ENCODE results near the gene TTC3.

Gene TTC3

GRCh38 chr21:37220433-37220980 is 147.5 kb downstream of the TTC3 start:
- TF ChIP-seq ZBTB1 (tag by site-specific recombination; IDR thresholded peaks at IDR 0.05) (no peak), ZNF423 (tag by site-specific recombination; IDR thresholded peaks at IDR 0.05) (no peak), ZNF830 (tag by site-specific recombination; IDR thresholded peaks at IDR 0.05; ENCODE audit: low read depth) (no peak), ZNF501 (tag by site-specific recombination; IDR thresholded peaks at IDR 0.05) (no peak), OSR2 (tag by site-specific recombination; IDR thresholded peaks at IDR 0.05) (no peak), ZNF549 (tag by site-specific recombination; IDR thresholded peaks at IDR 0.05) (no peak), PRDM4 (tag by site-specific recombination; IDR thresholded peaks at IDR 0.05) (no peak), YY2 (tag by site-specific recombination; IDR thresholded peaks at IDR 0.05) (no peak), KLF7 (tag by site-specific recombination; IDR thresholded peaks at IDR 0.05; ENCODE audit: borderline replicate concordance) (no peak), ZNF654 (tag by site-specific recombination; IDR thresholded peaks at IDR 0.05; ENCODE audit: low read depth) (no peak), ZNF664 (tag by site-specific recombination; IDR thresholded peaks at IDR 0.05) (no peak), ZIC2 (tag by site-specific recombination; IDR thresholded peaks at IDR 0.05) (no peak), ZNF530 (tag by site-specific recombination; IDR thresholded peaks at IDR 0.05; ENCODE audit: low read depth) (no peak), ZNF155 (tag by site-specific recombination; IDR thresholded peaks at IDR 0.05) (no peak), ZNF133 (tag by site-specific recombination; IDR thresholded peaks at IDR 0.05) (no peak)
- TF ChIP-seq, protein P1, sequence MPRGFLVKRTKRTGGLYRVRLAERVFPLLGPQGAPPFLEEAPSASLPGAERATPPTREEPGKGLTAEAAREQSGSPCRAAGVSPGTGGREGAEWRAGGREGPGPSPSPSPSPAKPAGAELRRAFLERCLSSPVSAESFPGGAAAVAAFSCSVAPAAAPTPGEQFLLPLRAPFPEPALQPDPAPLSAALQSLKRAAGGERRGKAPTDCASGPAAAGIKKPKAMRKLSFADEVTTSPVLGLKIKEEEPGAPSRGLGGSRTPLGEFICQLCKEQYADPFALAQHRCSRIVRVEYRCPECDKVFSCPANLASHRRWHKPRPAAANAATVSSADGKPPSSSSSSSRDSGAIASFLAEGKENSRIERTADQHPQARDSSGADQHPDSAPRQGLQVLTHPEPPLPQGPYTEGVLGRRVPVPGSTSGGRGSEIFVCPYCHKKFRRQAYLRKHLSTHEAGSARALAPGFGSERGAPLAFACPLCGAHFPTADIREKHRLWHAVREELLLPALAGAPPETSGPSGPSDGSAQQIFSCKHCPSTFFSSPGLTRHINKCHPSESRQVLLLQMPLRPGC (tag by site-specific recombination; IDR thresholded peaks at IDR 0.05), result no peak
- TF ChIP-seq, protein P2, sequence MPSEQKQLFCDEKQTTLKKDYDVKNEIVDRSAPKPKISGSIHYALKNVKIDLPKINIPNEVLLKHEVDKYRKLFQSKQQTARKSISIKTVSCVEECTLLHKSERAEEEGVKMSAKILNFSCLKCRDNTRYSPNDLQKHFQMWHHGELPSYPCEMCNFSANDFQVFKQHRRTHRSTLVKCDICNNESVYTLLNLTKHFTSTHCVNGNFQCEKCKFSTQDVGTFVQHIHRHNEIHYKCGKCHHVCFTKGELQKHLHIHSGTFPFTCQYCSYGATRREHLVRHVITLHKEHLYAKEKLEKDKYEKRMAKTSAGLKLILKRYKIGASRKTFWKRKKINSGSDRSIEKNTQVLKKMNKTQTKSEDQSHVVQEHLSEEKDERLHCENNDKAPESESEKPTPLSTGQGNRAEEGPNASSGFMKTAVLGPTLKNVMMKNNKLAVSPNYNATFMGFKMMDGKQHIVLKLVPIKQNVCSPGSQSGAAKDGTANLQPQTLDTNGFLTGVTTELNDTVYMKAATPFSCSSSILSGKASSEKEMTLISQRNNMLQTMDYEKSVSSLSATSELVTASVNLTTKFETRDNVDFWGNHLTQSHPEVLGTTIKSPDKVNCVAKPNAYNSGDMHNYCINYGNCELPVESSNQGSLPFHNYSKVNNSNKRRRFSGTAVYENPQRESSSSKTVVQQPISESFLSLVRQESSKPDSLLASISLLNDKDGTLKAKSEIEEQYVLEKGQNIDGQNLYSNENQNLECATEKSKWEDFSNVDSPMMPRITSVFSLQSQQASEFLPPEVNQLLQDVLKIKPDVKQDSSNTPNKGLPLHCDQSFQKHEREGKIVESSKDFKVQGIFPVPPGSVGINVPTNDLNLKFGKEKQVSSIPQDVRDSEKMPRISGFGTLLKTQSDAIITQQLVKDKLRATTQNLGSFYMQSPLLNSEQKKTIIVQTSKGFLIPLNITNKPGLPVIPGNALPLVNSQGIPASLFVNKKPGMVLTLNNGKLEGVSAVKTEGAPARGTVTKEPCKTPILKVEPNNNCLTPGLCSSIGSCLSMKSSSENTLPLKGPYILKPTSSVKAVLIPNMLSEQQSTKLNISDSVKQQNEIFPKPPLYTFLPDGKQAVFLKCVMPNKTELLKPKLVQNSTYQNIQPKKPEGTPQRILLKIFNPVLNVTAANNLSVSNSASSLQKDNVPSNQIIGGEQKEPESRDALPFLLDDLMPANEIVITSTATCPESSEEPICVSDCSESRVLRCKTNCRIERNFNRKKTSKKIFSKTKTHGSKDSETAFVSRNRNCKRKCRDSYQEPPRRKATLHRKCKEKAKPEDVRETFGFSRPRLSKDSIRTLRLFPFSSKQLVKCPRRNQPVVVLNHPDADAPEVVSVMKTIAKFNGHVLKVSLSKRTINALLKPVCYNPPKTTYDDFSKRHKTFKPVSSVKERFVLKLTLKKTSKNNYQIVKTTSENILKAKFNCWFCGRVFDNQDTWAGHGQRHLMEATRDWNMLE (tag by site-specific recombination; conservative IDR thresholded peaks at IDR 0.05; ENCODE audit: low read depth), result no peak
- TF ChIP-seq, protein P3, sequence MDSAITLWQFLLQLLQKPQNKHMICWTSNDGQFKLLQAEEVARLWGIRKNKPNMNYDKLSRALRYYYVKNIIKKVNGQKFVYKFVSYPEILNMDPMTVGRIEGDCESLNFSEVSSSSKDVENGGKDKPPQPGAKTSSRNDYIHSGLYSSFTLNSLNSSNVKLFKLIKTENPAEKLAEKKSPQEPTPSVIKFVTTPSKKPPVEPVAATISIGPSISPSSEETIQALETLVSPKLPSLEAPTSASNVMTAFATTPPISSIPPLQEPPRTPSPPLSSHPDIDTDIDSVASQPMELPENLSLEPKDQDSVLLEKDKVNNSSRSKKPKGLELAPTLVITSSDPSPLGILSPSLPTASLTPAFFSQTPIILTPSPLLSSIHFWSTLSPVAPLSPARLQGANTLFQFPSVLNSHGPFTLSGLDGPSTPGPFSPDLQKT (IDR thresholded peaks at IDR 0.05; ENCODE audit: borderline replicate concordance, low read depth, low read length), result no peak
- Histone ChIP-seq H3K27ac (ENCODE audit: extremely low read depth, low read depth, low read length) (peak overlapping the region; percentile 4; the same call in 1 of the 2 replicates), H3K4me1 (ENCODE audit: control insufficient read depth, insufficient read depth, low read length) (no peaks in the 10 kb centered on the region), H3K4me3 (ENCODE audit: low read depth, low read length) (peak overlapping the region; percentile 38), H3K9me3 (ENCODE audit: control insufficient read depth, insufficient read depth, low read depth, low read length) (no peaks in the 10 kb centered on the region), H3K36me3 (ENCODE audit: control insufficient read depth in 2 of 2, insufficient read depth in 1 of 2, low read length in 2 of 2) (peaks cover 0 to 26% of the 10 kb centered on the region in 2 experiments; a peak in 2 of 3 replicates)
- POLR2A ChIA-PET, result interaction anchor here (0.6 to 1.5 kb wide), 4 partner anchors 12 to 146 kb away, joined by 3 to 4 read pairs (median 3); partner anchors contain the start of genes DYRK1A and VPS26C
- CTCF ChIA-PET, result interaction anchor here (0.7 to 1.0 kb wide), 4 partner anchors 23 to 737 kb away, joined by 3 to 5 read pairs (median 3); no protein-coding TSS in a partner anchor
